Measurements from ENCODE around the gene RHBDD1. TPM values are rescaled to one million over a fixed set of nuclear protein-coding genes. Genes with fewer than 3 reads are reported as not detected.

The RHBDD1 gene
- total RNA-seq, 2 experiments from 2014 or later = 43.8 to 47.1 TPM

DNA sequence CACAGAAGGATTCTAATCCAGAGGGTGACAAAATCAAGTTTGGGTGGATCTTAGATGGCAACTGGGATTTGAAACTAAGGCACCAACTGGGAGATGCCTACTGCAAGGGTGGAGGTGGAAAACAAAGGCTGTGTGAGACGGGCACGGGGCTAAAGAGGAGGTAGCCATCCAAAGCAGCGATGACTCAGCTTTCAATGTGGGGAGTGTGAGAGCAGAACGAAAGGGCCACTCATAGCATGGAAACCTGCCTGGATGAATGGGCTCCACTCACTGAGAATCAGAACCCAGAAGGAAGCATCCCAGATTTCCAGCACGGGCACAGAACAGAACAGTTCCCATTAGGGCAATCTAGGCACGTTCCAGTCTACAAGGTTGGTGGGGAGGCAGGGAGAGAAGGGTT, 168.6 kb downstream of the RHBDD1 start:
- H3K9me3 ChIP-seq (ENCODE audit: control insufficient read depth in 1 of 2, insufficient read depth in 1 of 2, low read length in 2 of 2) = peaks cover 0 to 7% of the 10 kb centered on the region in 2 experiments
- no peaks in the 10 kb centered on the region for H3K36me3 ChIP-seq (ENCODE audit: insufficient read depth, low read length)
- H3K27me3 ChIP-seq (ENCODE audit: control insufficient read depth in 1 of 2, insufficient read depth in 2 of 2, low read length in 2 of 2) = no peaks in the 10 kb centered on the region
- no peak overlapping the region for H3K4me3 ChIP-seq (ENCODE audit: low read length)
- Mint-ChIP-seq H3K36me3 (ENCODE audit: low read depth) (peaks cover 14% of the 10 kb centered on the region), H3K4me3 (no peak overlapping the region), H3K9me3 (no peaks in the 10 kb centered on the region), H3K4me1 (ENCODE audit: low read depth) (no peaks in the 10 kb centered on the region), H3K27ac (no peak overlapping the region), H3K27me3 (no peaks in the 10 kb centered on the region)
- ATAC-seq (ENCODE audit: poor library complexity) (no peak), DNase-seq (no peak)
- TF ChIP-seq, protein P1, sequence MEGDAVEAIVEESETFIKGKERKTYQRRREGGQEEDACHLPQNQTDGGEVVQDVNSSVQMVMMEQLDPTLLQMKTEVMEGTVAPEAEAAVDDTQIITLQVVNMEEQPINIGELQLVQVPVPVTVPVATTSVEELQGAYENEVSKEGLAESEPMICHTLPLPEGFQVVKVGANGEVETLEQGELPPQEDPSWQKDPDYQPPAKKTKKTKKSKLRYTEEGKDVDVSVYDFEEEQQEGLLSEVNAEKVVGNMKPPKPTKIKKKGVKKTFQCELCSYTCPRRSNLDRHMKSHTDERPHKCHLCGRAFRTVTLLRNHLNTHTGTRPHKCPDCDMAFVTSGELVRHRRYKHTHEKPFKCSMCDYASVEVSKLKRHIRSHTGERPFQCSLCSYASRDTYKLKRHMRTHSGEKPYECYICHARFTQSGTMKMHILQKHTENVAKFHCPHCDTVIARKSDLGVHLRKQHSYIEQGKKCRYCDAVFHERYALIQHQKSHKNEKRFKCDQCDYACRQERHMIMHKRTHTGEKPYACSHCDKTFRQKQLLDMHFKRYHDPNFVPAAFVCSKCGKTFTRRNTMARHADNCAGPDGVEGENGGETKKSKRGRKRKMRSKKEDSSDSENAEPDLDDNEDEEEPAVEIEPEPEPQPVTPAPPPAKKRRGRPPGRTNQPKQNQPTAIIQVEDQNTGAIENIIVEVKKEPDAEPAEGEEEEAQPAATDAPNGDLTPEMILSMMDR (IDR thresholded peaks at IDR 0.05) = no peak
- ChIA-PET POLR2A (no interaction called here), CTCF (no interaction called here)
- H3K27ac ChIP-seq (ENCODE audit: low read depth in 1 of 2, low read length in 2 of 2) = no peak overlapping the region
- no peaks in the 10 kb centered on the region for H3K4me1 ChIP-seq (ENCODE audit: insufficient read depth, low read length)
- intact Hi-C loops (cut with DNase I, micrococcal nuclease) = no loop called here

DNA sequence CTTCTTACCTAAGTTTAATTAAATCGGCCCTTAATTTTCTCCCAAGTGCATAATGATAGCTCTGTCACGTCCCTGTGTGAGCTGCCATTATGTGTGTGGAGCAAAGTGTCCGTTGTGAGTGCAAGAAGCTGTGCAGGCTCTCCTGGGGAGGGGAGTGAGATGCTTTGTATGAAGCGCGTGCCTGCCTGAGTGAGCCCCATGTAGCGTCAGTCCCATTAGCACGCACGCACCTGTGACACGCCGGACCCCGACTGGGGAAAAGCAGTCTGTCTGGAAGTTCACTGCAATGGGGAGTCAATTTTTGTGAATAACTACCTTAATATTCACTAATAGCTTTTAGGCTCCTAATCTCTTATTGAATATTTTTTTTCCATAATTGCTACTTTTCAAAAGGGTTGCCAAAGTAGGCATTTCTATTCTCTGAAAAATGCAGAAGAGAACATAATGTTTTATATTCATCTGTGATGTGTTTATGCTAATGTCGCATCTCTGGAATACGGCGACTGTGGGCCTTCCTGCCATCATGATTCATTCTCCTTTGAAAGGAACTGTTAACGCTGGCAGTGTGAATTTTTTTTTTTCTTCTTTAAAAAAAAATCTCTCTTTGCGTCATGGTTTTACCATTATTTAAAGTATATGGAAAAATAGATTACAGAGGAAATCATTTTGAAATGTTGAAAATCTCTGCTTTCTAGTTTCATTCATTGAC, 170.5 kb downstream of the RHBDD1 start:
- ATAC-seq (ENCODE audit: poor library complexity) = no peak

DNA sequence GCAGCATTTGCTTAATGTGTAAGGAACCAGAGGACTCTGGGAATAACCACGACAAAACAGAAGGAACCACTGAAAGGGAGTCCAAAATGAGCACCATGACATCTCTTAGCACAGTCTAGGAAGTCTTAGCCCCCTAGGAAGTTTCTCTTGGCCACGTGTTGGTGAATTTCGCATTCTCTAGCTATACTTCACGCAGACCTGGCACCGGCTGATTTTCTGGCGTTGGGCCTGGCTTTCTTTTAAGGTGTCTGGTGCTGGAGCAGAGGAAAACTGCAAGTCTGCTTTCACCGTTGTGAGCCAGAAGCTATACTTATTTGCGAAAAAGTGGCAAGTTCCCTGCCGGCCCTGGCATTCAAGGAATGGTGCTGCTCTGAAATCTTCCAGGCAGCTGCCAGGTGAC, 171.3 kb downstream of the RHBDD1 start:
- Histone ChIP-seq H3K4me1 (ENCODE audit: insufficient read depth, low read length) (no peaks in the 10 kb centered on the region), H3K27ac (ENCODE audit: low read depth in 1 of 2, low read length in 2 of 2) (no peak overlapping the region), H3K27me3 (ENCODE audit: control insufficient read depth in 1 of 2, insufficient read depth in 2 of 2, low read length in 2 of 2) (no peaks in the 10 kb centered on the region), H3K36me3 (ENCODE audit: insufficient read depth, low read length) (no peaks in the 10 kb centered on the region), H3K9me3 (ENCODE audit: control insufficient read depth in 1 of 2, insufficient read depth in 1 of 2, low read length in 2 of 2) (peaks cover 0 to 7% of the 10 kb centered on the region in 2 experiments), H3K4me3 (ENCODE audit: low read length) (no peak overlapping the region)
- TF ChIP-seq, protein P1 (IDR thresholded peaks at IDR 0.05) = no peak
- Mint-ChIP-seq H3K27ac (no peak overlapping the region), H3K27me3 (no peaks in the 10 kb centered on the region), H3K4me3 (no peak overlapping the region), H3K9me3 (no peaks in the 10 kb centered on the region), H3K36me3 (ENCODE audit: low read depth) (no peaks in the 10 kb centered on the region), H3K4me1 (ENCODE audit: low read depth) (no peaks in the 10 kb centered on the region)
- CTCF ChIA-PET = no interaction called here
- no peak for DNase-seq
- POLR2A ChIA-PET = no interaction called here
- ATAC-seq (ENCODE audit: poor library complexity) = no peak
- intact Hi-C loops (cut with DNase I, micrococcal nuclease) = no loop called here

More for the DNA sequence above, 170.5 kb downstream of the RHBDD1 start:
- no peaks in the 10 kb centered on the region for H3K27me3 Mint-ChIP-seq
- no peaks in the 10 kb centered on the region for H3K9me3 Mint-ChIP-seq
- Histone ChIP-seq H3K27ac (ENCODE audit: low read depth in 1 of 2, low read length in 2 of 2) (no peak overlapping the region), H3K4me3 (ENCODE audit: low read length) (no peak overlapping the region), H3K9me3 (ENCODE audit: control insufficient read depth in 1 of 2, insufficient read depth in 1 of 2, low read length in 2 of 2) (peaks cover 0 to 7% of the 10 kb centered on the region in 2 experiments), H3K27me3 (ENCODE audit: control insufficient read depth in 1 of 2, insufficient read depth in 2 of 2, low read length in 2 of 2) (no peaks in the 10 kb centered on the region), H3K36me3 (ENCODE audit: insufficient read depth, low read length) (no peaks in the 10 kb centered on the region), H3K4me1 (ENCODE audit: insufficient read depth, low read length) (no peaks in the 10 kb centered on the region)
- POLR2A ChIA-PET = no interaction called here
- no peaks in the 10 kb centered on the region for H3K4me1 Mint-ChIP-seq (ENCODE audit: low read depth)
- H3K27ac Mint-ChIP-seq = no peak overlapping the region
- TF ChIP-seq, protein P1 (IDR thresholded peaks at IDR 0.05) = no peak
- H3K4me3 Mint-ChIP-seq = no peak overlapping the region
- H3K36me3 Mint-ChIP-seq (ENCODE audit: low read depth) = no peaks in the 10 kb centered on the region
- DNase-seq = no peak
- intact Hi-C loops (cut with DNase I, micrococcal nuclease) = no loop called here
- CTCF ChIA-PET = no interaction called here

Measured in CD4-positive, alpha-beta T cell (primary cell).